Neural progenitor cell (in vitro differentiated cells): ENCODE data around the gene NEU2. TPM values are rescaled to one million over a fixed set of nuclear protein-coding genes. Genes with fewer than 3 reads are reported as not detected.

Experiments
- DNase-seq: peaks from one replicate; pipeline ENCODE4 v3.0.0-alpha.2; 2016; ENCODE audit warnings: low spot score
- H2AFZ ChIP-seq: fragments of 200-600 bp; sonication (generic); replicated peaks from 2 replicates; pipeline ENCODE4 v1.6.1; 2016; ENCODE audit warnings: antibody characterized with exemption
- H3F3A ChIP-seq: fragments of 200-600 bp; sonication (generic); 2 replicates; pipeline ENCODE4 v1.6.1; 2016; ENCODE audit warnings: antibody characterized with exemption, low read depth
- H3K27ac ChIP-seq: fragments of 200-600 bp; sonication (generic); 2 replicates; pipeline ENCODE4 v1.5.1; 2016; ENCODE audit warnings: mild to moderate bottlenecking
- H3K27me3 ChIP-seq: fragments of 200-600 bp; sonication (generic); 2 replicates; pipeline ENCODE4 v1.6.1; 2016; ENCODE audit warnings: mild to moderate bottlenecking, moderate library complexity
- H3K36me3 ChIP-seq: fragments of 200-600 bp; sonication (generic); 2 replicates; pipeline ENCODE4 v1.5.1; 2016
- H3K4me1 ChIP-seq: fragments of 200-600 bp; sonication (generic); 2 replicates; pipeline ENCODE4 v1.6.1; 2016; ENCODE audit warnings: mixed run types
- H3K4me2 ChIP-seq: fragments of 200-600 bp; sonication (generic); 2 replicates; pipeline ENCODE4 v1.6.1; 2016
- H3K4me3 ChIP-seq: fragments of 200-600 bp; sonication (generic); 2 replicates; pipeline ENCODE4 v1.5.1; 2016
- H3K79me2 ChIP-seq: fragments of 200-600 bp; sonication (generic); 2 replicates; pipeline ENCODE4 v1.6.1; 2016; ENCODE audit warnings: low read depth
- H3K9ac ChIP-seq: fragments of 200-600 bp; sonication (generic); 2 replicates; pipeline ENCODE4 v1.6.1; 2016
- H3K9me3 ChIP-seq: fragments of 200-600 bp; sonication (generic); 2 replicates; pipeline ENCODE4 v1.5.1; 2016; ENCODE audit warnings: low read depth
- H4K20me1 ChIP-seq: fragments of 200-600 bp; sonication (generic); 2 replicates; pipeline ENCODE4 v1.6.1; 2016; ENCODE audit warnings: low read depth
- H3K27ac Mint-ChIP-seq: 3 replicates; pipeline ENCODE4 v1.8.0; 2021; ENCODE audit warnings: mixed read lengths
- H3K27me3 Mint-ChIP-seq: 2 replicates; pipeline ENCODE4 v1.8.0; 2022; ENCODE audit warnings: low read depth, mild to moderate bottlenecking, inconsistent platforms, moderate library complexity, mixed read lengths; ENCODE audit not compliant: insufficient read depth
- H3K36me3 Mint-ChIP-seq: 3 replicates; pipeline ENCODE4 v1.8.0; 2021; ENCODE audit warnings: mixed read lengths
- H3K4me1 Mint-ChIP-seq: 3 replicates; pipeline ENCODE4 v1.8.0; 2021; ENCODE audit warnings: mixed read lengths
- H3K4me3 Mint-ChIP-seq: 3 replicates; pipeline ENCODE4 v1.8.0; 2021; ENCODE audit warnings: mild to moderate bottlenecking, moderate library complexity, mixed read lengths
- H3K9me3 Mint-ChIP-seq: 3 replicates; pipeline ENCODE4 v1.8.0; 2020; ENCODE audit warnings: mixed read lengths
- CTCF ChIP-seq: fragments of 200-600 bp; sonication (generic); IDR thresholded peaks from 2 replicates; pipeline ENCODE4 v1.5.1; 2017; ENCODE audit warnings: antibody characterized with exemption, mild to moderate bottlenecking
- EZH2 ChIP-seq: fragments of 200-600 bp; sonication (generic); IDR thresholded peaks from 2 replicates; pipeline ENCODE4 v1.6.1; 2017; ENCODE audit warnings: antibody characterized with exemption, mild to moderate bottlenecking, moderate library complexity
- EZH2phosphoT487 ChIP-seq: fragments of 200-600 bp; sonication (generic); IDR thresholded peaks from 2 replicates; pipeline ENCODE4 v1.6.1; 2017; ENCODE audit warnings: antibody characterized with exemption
- total RNA-seq: library from RNA; depleted of rRNA; stranded (reverse); fragments of >200 nt; gene quantifications from 2 replicates; pipeline ENCODE4 v1.2.3, GENCODE V29; 2015; ENCODE audit warnings: low replicate concordance

The NEU2 gene
- total RNA-seq, 1 donor from 2014 or later, result not detected

- no peaks in the 10 kb centered on the region for H3K36me3 ChIP-seq
- H3K9me3 ChIP-seq, result no peaks in the 10 kb centered on the region
- no peaks in the 10 kb centered on the region for H3K79me2 ChIP-seq
- H3K27me3 ChIP-seq, result peaks cover 7% of the 10 kb centered on the region
- H3K4me3 Mint-ChIP-seq, result no peak overlapping the region
- peaks cover 39% of the 10 kb centered on the region for H3K4me1 Mint-ChIP-seq
- H3K4me3 ChIP-seq, result no peak overlapping the region
- peak overlapping the region; percentile 23 for H3K4me2 ChIP-seq
- no peak overlapping the region for H3K27ac ChIP-seq
- H2AFZ ChIP-seq, result peak overlapping the region; percentile 22
- peaks cover 12% of the 10 kb centered on the region for H3K27me3 Mint-ChIP-seq
- H3K36me3 Mint-ChIP-seq, result no peaks in the 10 kb centered on the region
- peaks cover 31% of the 10 kb centered on the region for H3K4me1 ChIP-seq
- H3K9ac ChIP-seq, result no peak overlapping the region
- H3F3A ChIP-seq, result peaks cover 26% of the 10 kb centered on the region
- no peaks in the 10 kb centered on the region for H4K20me1 ChIP-seq
- no peak for TF ChIP-seq EZH2phosphoT487
- TF ChIP-seq EZH2, result no peak
- TF ChIP-seq CTCF, result no peak
- no peaks in the 10 kb centered on the region for H3K9me3 Mint-ChIP-seq
- H3K27ac Mint-ChIP-seq, result peak overlapping the region; percentile 60
- DNase-seq, result no peak
Measured at GRCh38 chr2:233083782-233084181, 51.3 kb downstream of the NEU2 start.

GRCh38 chr2:233084488-233084887 lies 52.0 kb downstream of the NEU2 start:
- peak overlapping the region; percentile 60 for H3K4me2 ChIP-seq

More at GRCh38 chr2:233084488-233084887, 52.0 kb downstream of the NEU2 start:
- Mint-ChIP-seq H3K4me3 (no peak overlapping the region), H3K36me3 (no peaks in the 10 kb centered on the region), H3K9me3 (no peaks in the 10 kb centered on the region), H3K27me3 (peaks cover 12% of the 10 kb centered on the region), H3K4me1 (peaks cover 39% of the 10 kb centered on the region), H3K27ac (peak overlapping the region; percentile 60)
- Histone ChIP-seq H3K27me3 (peaks cover 7% of the 10 kb centered on the region), H3K4me1 (peaks cover 31% of the 10 kb centered on the region), H2AFZ (no peak overlapping the region), H3K4me3 (no peak overlapping the region), H4K20me1 (no peaks in the 10 kb centered on the region), H3K27ac (no peak overlapping the region), H3K9ac (no peak overlapping the region), H3K79me2 (no peaks in the 10 kb centered on the region), H3F3A (peaks cover 26% of the 10 kb centered on the region), H3K36me3 (no peaks in the 10 kb centered on the region), H3K9me3 (no peaks in the 10 kb centered on the region)
- DNase-seq, result peak; percentile 24
- TF ChIP-seq EZH2phosphoT487 (no peak), CTCF (no peak), EZH2 (no peak)

Other genes with a start within 250 kb of the NEU2 start
- gene SNORC, start 162.4 kb upstream of the NEU2 start, total RNA-seq, result 2.6 TPM in 1 of 2 replicates, not detected in the other
- gene NGEF, start 19.4 kb upstream of the NEU2 start, total RNA-seq, result 3.2 and 4.3 TPM in 2 replicates
- 2.9 and 4.2 TPM in 2 replicates for gene INPP5D, start 27.7 kb downstream of the NEU2 start, total RNA-seq
- 25.3 and 29.9 TPM in 2 replicates for gene ATG16L1, start 219.0 kb downstream of the NEU2 start, total RNA-seq